MM.1S (cell line): ENCODE measurements around the gene CYP26C1.

Experiments
- EZH2 ChIP-seq: fragments of 300-600 bp; sonication (generic); optimal IDR thresholded peaks from 2 replicates; pipeline ENCODE3; 2017; ENCODE audit warnings: low read depth, mild to moderate bottlenecking, antibody characterized with exemption, low read length, mixed read lengths
- EZH2phosphoT487 ChIP-seq: fragments of 300-600 bp; sonication (generic); IDR thresholded peaks from 2 replicates; pipeline ENCODE4 v1.6.1; 2018; ENCODE audit warnings: antibody characterized with exemption, low read length
- TF ChIP-seq, protein P1 (sequence below): fragments of 300-600 bp; sonication (generic); IDR thresholded peaks from 2 replicates; pipeline ENCODE4 v1.5.1; 2016; ENCODE audit warnings: antibody characterized with exemption, low read length, mixed read lengths

DNA sequence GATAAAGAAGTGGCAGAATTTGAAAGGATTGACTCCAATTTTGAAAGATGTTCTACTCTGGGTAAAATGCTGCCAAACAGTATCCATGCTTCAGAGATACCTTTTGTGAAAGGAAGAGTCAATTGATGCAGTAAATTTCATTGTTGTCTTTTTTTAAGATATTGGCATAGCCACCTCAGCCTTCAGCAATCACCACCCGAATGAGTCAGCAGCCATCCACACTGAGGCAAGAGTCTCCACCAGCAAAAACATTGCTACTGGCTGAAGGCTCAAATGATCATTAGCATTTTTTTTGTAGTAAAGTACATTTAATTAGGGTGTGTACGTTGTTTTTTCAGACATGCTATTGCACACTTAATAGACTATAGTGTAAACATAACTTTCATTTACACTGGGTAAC, 31.7 kb upstream of the CYP26C1 start:
- TF ChIP-seq EZH2 (no peak), EZH2phosphoT487 (no peak)
- TF ChIP-seq, protein P1, sequence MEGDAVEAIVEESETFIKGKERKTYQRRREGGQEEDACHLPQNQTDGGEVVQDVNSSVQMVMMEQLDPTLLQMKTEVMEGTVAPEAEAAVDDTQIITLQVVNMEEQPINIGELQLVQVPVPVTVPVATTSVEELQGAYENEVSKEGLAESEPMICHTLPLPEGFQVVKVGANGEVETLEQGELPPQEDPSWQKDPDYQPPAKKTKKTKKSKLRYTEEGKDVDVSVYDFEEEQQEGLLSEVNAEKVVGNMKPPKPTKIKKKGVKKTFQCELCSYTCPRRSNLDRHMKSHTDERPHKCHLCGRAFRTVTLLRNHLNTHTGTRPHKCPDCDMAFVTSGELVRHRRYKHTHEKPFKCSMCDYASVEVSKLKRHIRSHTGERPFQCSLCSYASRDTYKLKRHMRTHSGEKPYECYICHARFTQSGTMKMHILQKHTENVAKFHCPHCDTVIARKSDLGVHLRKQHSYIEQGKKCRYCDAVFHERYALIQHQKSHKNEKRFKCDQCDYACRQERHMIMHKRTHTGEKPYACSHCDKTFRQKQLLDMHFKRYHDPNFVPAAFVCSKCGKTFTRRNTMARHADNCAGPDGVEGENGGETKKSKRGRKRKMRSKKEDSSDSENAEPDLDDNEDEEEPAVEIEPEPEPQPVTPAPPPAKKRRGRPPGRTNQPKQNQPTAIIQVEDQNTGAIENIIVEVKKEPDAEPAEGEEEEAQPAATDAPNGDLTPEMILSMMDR, result no peak
